K562 (cell line): ENCODE measurements around the gene ST6GAL1. TPM values are rescaled to one million over a fixed set of nuclear protein-coding genes. Genes with fewer than 3 reads are reported as not detected.

ENCODE experiments used
- DDX20 ChIP-seq: fragments of 450-650 bp; IDR thresholded peaks from 2 replicates; pipeline ENCODE4 v1.6.1; 2016; ENCODE audit warnings: missing genetic modification characterization, low read depth, mild to moderate bottlenecking, missing compliant biosample characterization, moderate library complexity
- E2F8 ChIP-seq: fragments of 450-650 bp; IDR thresholded peaks from 2 replicates; pipeline ENCODE4 v1.7.1; 2018; ENCODE audit warnings: mild to moderate bottlenecking, low read depth; ENCODE audit not compliant: partially characterized antibody
- FOXJ3 ChIP-seq: sonication (generic); formaldehyde crosslinking; IDR thresholded peaks from 2 replicates; pipeline ENCODE4 v1.4.0; 2020; ENCODE audit warnings: mild to moderate bottlenecking, missing genetic modification reagents
- GTF2E2 ChIP-seq: fragments of 200-800 bp; sonication (Bioruptor generic); IDR thresholded peaks from 2 replicates; pipeline ENCODE4 v1.6.1; 2016; ENCODE audit warnings: missing genetic modification characterization, missing compliant biosample characterization
- PRMT5 ChIP-seq: sonication (generic); formaldehyde crosslinking; IDR thresholded peaks from 2 replicates; pipeline ENCODE4 v1.5.0; 2020; ENCODE audit warnings: missing genetic modification reagents
- PTTG1 ChIP-seq: fragments of 450-650 bp; IDR thresholded peaks from 2 replicates; pipeline ENCODE4 v1.6.1; 2016; ENCODE audit warnings: low read depth, mild to moderate bottlenecking, missing genetic modification characterization, missing compliant biosample characterization
- RNF2 ChIP-seq: sonication (generic); IDR thresholded peaks from 2 replicates; pipeline ENCODE4 v1.6.1; 2016
- RNF219 ChIP-seq: fragments of 250-450 bp; sonication (Bioruptor Pico); IDR thresholded peaks from 2 replicates; pipeline ENCODE4 v1.5.0; 2022; ENCODE audit warnings: mild to moderate bottlenecking
- SFPQ ChIP-seq: fragments of 200-400 bp; formaldehyde crosslinking; IDR thresholded peaks from 2 replicates; pipeline ENCODE4 v1.6.1; 2017; ENCODE audit warnings: mild to moderate bottlenecking, low read depth, low read length, moderate library complexity
- SRSF9 ChIP-seq: fragments of 200-400 bp; formaldehyde crosslinking; IDR thresholded peaks from 2 replicates; pipeline ENCODE4 v1.6.1; 2017; ENCODE audit warnings: low read depth, low read length, borderline replicate concordance
- STAT5A ChIP-seq: IDR thresholded peaks from 2 replicates; pipeline ENCODE4 v1.6.1; 2012; ENCODE audit warnings: low read length, inconsistent platforms, borderline replicate concordance
- TEAD2 ChIP-seq: fragments of 450-650 bp; IDR thresholded peaks from 2 replicates; pipeline ENCODE4 v1.6.1; 2016; ENCODE audit warnings: missing genetic modification characterization, control low read depth, missing compliant biosample characterization
- TFAM ChIP-seq: fragments of 250-450 bp; sonication (Bioruptor Pico); conservative IDR thresholded peaks from 2 replicates; pipeline ENCODE4 v1.5.0; 2021; ENCODE audit warnings: mild to moderate bottlenecking, moderate library complexity
- ZFP30 ChIP-seq: fragments of 250-450 bp; sonication (Bioruptor Pico); IDR thresholded peaks from 2 replicates; pipeline ENCODE4 v1.8.0; 2022; ENCODE audit warnings: moderate library complexity, mild to moderate bottlenecking, inconsistent platforms, borderline replicate concordance
- ZNF23 ChIP-seq: fragments of 250-450 bp; sonication (Bioruptor Pico); IDR thresholded peaks from 2 replicates; pipeline ENCODE4 v1.4.0; 2020; ENCODE audit warnings: mild to moderate bottlenecking
- ZNF551 ChIP-seq: fragments of 250-450 bp; sonication (Bioruptor Pico); IDR thresholded peaks from 2 replicates; pipeline ENCODE4 v1.5.0; 2021; ENCODE audit warnings: mild to moderate bottlenecking, moderate library complexity
- ZNF696 ChIP-seq: fragments of 250-450 bp; sonication (Bioruptor Pico); conservative IDR thresholded peaks from 2 replicates; pipeline ENCODE4 v1.4.0; 2020; ENCODE audit warnings: mild to moderate bottlenecking, moderate library complexity
- ZNF717 ChIP-seq: fragments of 250-450 bp; sonication (Bioruptor Pico); IDR thresholded peaks from 2 replicates; pipeline ENCODE4 v1.5.0; 2021
- polyA plus RNA-seq, 8 experiments: library from polyadenylated mRNA; depleted of rRNA in 4 of 8; stranded (reverse) in 5 of 8; unstranded in 3 of 8; fragments of >200 nt; fragmentation: Nextera tagmentation in 2 of 8; fragmentation: Illumina TruSeq in 1 of 8; extraction: Ambion mirVana in 2 of 8; extraction: Trizol in 1 of 8; gene quantifications; 2 replicates each; pipeline versions ENCODE4 v1.2.1 to v1.2.3, GENCODE V29; 2011 to 2014; ENCODE audit warnings: inconsistent platforms in 1 of 8, missing spikeins in 1 of 8
- total RNA-seq, 7 experiments: library from RNA; depleted of rRNA in 6 of 7; stranded (reverse); fragments of >200 nt in 6 of 7; fragmentation: Illumina TruSeq in 2 of 7; extraction: Trizol in 2 of 7; gene quantifications; 2 replicates each; pipeline versions ENCODE4 v1.2.1 to v1.2.3, GENCODE V29; 2011 to 2021; ENCODE audit warnings: low replicate concordance in 1 of 7
- TF ChIP-seq, protein P1 (sequence below): fragments of 150-350 bp; IDR thresholded peaks from 2 replicates; pipeline ENCODE4 v1.6.1; 2014; ENCODE audit warnings: low read depth, mild to moderate bottlenecking, low read length, borderline replicate concordance

Gene ST6GAL1
- total and polyA plus RNA-seq, 9 of the 15 experiments (the other 6 are each of a cell fraction or from before 2014, with no cell fraction given) = 31.9 to 145 (median 71.0) TPM

DNA sequence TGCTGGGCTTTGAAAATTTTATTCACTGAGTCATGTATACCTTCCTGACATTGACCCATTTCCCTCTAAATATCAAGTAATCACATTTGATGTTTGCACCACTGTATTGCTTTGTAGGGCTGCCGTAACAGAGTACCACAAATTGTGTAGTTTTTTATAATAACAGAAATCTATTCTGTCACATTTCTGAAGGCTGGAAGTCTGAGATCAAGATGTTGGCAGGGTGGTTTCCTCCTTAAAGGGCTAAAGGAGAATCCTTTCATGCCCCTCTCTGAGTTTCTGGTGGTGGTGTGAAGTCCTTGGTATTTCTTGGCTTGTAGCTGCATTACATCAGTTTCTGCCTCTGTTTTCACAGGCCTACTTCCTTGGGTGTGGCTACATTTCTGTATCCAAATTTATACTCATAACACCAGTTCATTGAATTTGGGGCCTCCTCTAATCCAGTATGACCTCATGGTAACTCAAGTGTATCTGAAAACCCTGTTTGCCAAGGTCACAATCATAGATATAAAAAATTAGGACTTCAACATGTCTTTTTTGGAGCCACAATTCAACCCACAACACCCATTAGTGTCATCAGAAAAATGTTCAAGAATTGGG is 29.1 kb upstream of the ST6GAL1 start (continued):
- TF ChIP-seq, protein P1, sequence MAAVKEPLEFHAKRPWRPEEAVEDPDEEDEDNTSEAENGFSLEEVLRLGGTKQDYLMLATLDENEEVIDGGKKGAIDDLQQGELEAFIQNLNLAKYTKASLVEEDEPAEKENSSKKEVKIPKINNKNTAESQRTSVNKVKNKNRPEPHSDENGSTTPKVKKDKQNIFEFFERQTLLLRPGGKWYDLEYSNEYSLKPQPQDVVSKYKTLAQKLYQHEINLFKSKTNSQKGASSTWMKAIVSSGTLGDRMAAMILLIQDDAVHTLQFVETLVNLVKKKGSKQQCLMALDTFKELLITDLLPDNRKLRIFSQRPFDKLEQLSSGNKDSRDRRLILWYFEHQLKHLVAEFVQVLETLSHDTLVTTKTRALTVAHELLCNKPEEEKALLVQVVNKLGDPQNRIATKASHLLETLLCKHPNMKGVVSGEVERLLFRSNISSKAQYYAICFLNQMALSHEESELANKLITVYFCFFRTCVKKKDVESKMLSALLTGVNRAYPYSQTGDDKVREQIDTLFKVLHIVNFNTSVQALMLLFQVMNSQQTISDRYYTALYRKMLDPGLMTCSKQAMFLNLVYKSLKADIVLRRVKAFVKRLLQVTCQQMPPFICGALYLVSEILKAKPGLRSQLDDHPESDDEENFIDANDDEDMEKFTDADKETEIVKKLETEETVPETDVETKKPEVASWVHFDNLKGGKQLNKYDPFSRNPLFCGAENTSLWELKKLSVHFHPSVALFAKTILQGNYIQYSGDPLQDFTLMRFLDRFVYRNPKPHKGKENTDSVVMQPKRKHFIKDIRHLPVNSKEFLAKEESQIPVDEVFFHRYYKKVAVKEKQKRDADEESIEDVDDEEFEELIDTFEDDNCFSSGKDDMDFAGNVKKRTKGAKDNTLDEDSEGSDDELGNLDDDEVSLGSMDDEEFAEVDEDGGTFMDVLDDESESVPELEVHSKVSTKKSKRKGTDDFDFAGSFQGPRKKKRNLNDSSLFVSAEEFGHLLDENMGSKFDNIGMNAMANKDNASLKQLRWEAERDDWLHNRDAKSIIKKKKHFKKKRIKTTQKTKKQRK = no peak
- TF ChIP-seq FOXJ3 (CRISPR knock-in tag) (no peak), ZNF717 (no peak), ZNF696 (CRISPR knock-in tag) (no peak), STAT5A (no peak), RNF219 (CRISPR knock-in tag) (no peak), TEAD2 (tag) (no peak), RNF2 (no peak), TFAM (CRISPR knock-in tag) (no peak), ZFP30 (CRISPR knock-in tag) (no peak), SRSF9 (no peak), PTTG1 (tag) (no peak), PRMT5 (CRISPR knock-in tag) (no peak), E2F8 (no peak), DDX20 (tag) (no peak), GTF2E2 (no peak), ZNF23 (CRISPR knock-in tag) (no peak), SFPQ (no peak), ZNF551 (CRISPR knock-in tag) (no peak)
